ENCODE data around the gene ABLIM1. TPM values are rescaled to one million over a fixed set of nuclear protein-coding genes. Genes with fewer than 3 reads are reported as not detected.

ABLIM1 gene
- total and polyA plus RNA-seq, 2 donors (not counting 1 experiment from before 2014, with no cell fraction given): 5.3 to 13.6 TPM

DNA sequence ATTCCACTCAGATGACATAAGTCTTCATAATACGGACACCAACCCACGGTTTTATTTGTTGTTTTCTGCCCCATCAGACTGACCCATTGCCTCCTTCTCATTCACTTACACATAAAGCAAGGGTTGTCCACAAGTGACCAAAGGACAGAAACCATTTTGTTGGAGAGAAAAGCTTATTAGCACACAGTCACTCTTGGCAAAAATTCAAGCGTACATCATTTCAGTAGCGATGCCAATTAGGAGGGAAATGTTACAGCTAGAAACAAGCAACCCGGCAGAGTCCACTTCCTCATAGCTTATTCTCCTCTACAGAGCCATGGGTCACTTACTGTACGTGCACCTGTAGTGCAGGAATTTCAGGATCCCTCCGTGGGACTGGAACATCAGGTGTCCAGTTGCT, 23.0 kb downstream of the ABLIM1 start:
- Histone ChIP-seq H3K9ac (ENCODE audit: insufficient read depth, low read length) (no peak overlapping the region), H3K9me3 (ENCODE audit: control insufficient read depth, insufficient read depth, low read depth, low read length) (no peaks in the 10 kb centered on the region)
- TF ChIP-seq, protein P1, sequence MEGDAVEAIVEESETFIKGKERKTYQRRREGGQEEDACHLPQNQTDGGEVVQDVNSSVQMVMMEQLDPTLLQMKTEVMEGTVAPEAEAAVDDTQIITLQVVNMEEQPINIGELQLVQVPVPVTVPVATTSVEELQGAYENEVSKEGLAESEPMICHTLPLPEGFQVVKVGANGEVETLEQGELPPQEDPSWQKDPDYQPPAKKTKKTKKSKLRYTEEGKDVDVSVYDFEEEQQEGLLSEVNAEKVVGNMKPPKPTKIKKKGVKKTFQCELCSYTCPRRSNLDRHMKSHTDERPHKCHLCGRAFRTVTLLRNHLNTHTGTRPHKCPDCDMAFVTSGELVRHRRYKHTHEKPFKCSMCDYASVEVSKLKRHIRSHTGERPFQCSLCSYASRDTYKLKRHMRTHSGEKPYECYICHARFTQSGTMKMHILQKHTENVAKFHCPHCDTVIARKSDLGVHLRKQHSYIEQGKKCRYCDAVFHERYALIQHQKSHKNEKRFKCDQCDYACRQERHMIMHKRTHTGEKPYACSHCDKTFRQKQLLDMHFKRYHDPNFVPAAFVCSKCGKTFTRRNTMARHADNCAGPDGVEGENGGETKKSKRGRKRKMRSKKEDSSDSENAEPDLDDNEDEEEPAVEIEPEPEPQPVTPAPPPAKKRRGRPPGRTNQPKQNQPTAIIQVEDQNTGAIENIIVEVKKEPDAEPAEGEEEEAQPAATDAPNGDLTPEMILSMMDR (conservative IDR thresholded peaks at IDR 0.05 in 1 of 2, IDR thresholded peaks at IDR 0.05 in 1 of 2; ENCODE audit: low read depth in 1 of 2, low read length in 2 of 2): no peak
- TF ChIP-seq EZH2 (IDR thresholded peaks at IDR 0.05; ENCODE audit: low read length, missing control alignments): no peak

GRCh38 chr10:114634609-114634979, 23.5 kb downstream of the ABLIM1 start:
- Histone ChIP-seq H3K9me3 (ENCODE audit: control insufficient read depth, insufficient read depth, low read depth, low read length) (no peaks in the 10 kb centered on the region), H3K27me3 (ENCODE audit: control insufficient read depth, insufficient read depth, low read length) (no peaks in the 10 kb centered on the region), H3K4me3 (replicated peaks in 1 of 4; ENCODE audit: control extremely low read depth in 1 of 4, insufficient read depth in 1 of 4, low read depth in 3 of 4, low read length in 4 of 4) (no peak overlapping the region), H3K36me3 (ENCODE audit: control insufficient read depth, insufficient read depth, low read length) (no peaks in the 10 kb centered on the region), H4K20me1 (ENCODE audit: control insufficient read depth, extremely low read depth, insufficient read depth, low read length) (no peaks in the 10 kb centered on the region), H2AFZ (ENCODE audit: low read length) (no peak overlapping the region), H3K27ac (ENCODE audit: insufficient read depth, low read length) (peak overlapping the region; percentile 44), H3K4me2 (ENCODE audit: extremely low read depth, insufficient read depth, low read length) (peak overlapping the region; percentile 58), H3K4me1 (ENCODE audit: control insufficient read depth, extremely low read depth, insufficient read depth, low read length) (peaks cover 34% of the 10 kb centered on the region), H3K79me2 (ENCODE audit: control insufficient read depth, insufficient read depth, low read length) (no peaks in the 10 kb centered on the region), H3K9ac (ENCODE audit: insufficient read depth, low read length) (no peak overlapping the region)
- peak; percentile 80 to 96 for DNase-seq (ENCODE audit: low read depth in 2 of 2)
- no peak for TF ChIP-seq EZH2 (IDR thresholded peaks at IDR 0.05; ENCODE audit: low read length, missing control alignments)
- TF ChIP-seq, protein P1 (conservative IDR thresholded peaks at IDR 0.05 in 1 of 2, IDR thresholded peaks at IDR 0.05 in 1 of 2; ENCODE audit: low read depth in 1 of 2, low read length in 2 of 2): no peak

More for the DNA sequence above, 23.0 kb downstream of the ABLIM1 start:
- Histone ChIP-seq H3K36me3 (ENCODE audit: control insufficient read depth, insufficient read depth, low read length) (no peaks in the 10 kb centered on the region), H3K27ac (ENCODE audit: insufficient read depth, low read length) (peak overlapping the region; percentile 30), H3K79me2 (ENCODE audit: control insufficient read depth, insufficient read depth, low read length) (no peaks in the 10 kb centered on the region), H3K4me2 (ENCODE audit: extremely low read depth, insufficient read depth, low read length) (peak overlapping the region; percentile 53), H3K27me3 (ENCODE audit: control insufficient read depth, insufficient read depth, low read length) (no peaks in the 10 kb centered on the region), H4K20me1 (ENCODE audit: control insufficient read depth, extremely low read depth, insufficient read depth, low read length) (no peaks in the 10 kb centered on the region), H2AFZ (ENCODE audit: low read length) (no peak overlapping the region), H3K4me1 (ENCODE audit: control insufficient read depth, extremely low read depth, insufficient read depth, low read length) (peaks cover 36% of the 10 kb centered on the region), H3K4me3 (replicated peaks in 1 of 4; ENCODE audit: control extremely low read depth in 1 of 4, insufficient read depth in 1 of 4, low read depth in 3 of 4, low read length in 4 of 4) (peak overlapping the region in 1 of 4 experiments; percentile 9)
- peak in 1 of 2 donors; percentile 65 for DNase-seq (ENCODE audit: low read depth in 2 of 2)

- H3K36me3 ChIP-seq (ENCODE audit: control insufficient read depth, insufficient read depth, low read length): no peaks in the 10 kb centered on the region
- peak overlapping the region; percentile 93 for H3K4me2 ChIP-seq (ENCODE audit: extremely low read depth, insufficient read depth, low read length)
- TF ChIP-seq, protein P1 (conservative IDR thresholded peaks at IDR 0.05 in 1 of 2, IDR thresholded peaks at IDR 0.05 in 1 of 2; ENCODE audit: low read depth in 1 of 2, low read length in 2 of 2): no peak
- no peak for TF ChIP-seq EZH2 (IDR thresholded peaks at IDR 0.05; ENCODE audit: low read length, missing control alignments)
- H3K4me1 ChIP-seq (ENCODE audit: control insufficient read depth, extremely low read depth, insufficient read depth, low read length): peaks cover 23% of the 10 kb centered on the region
- peak overlapping the region; percentile 46 for H3K9ac ChIP-seq (ENCODE audit: insufficient read depth, low read length)
- H3K79me2 ChIP-seq (ENCODE audit: control insufficient read depth, insufficient read depth, low read length): no peaks in the 10 kb centered on the region
- H3K27me3 ChIP-seq (ENCODE audit: control insufficient read depth, insufficient read depth, low read length): no peaks in the 10 kb centered on the region
- H3K27ac ChIP-seq (ENCODE audit: insufficient read depth, low read length): peak overlapping the region; percentile 83
- no peaks in the 10 kb centered on the region for H3K9me3 ChIP-seq (ENCODE audit: control insufficient read depth, insufficient read depth, low read depth, low read length)
- H4K20me1 ChIP-seq (ENCODE audit: control insufficient read depth, extremely low read depth, insufficient read depth, low read length): no peaks in the 10 kb centered on the region
- H3K4me3 ChIP-seq (replicated peaks in 1 of 4; ENCODE audit: control extremely low read depth in 1 of 4, insufficient read depth in 1 of 4, low read depth in 3 of 4, low read length in 4 of 4): peak overlapping the region; percentile 3 to 68 (median 38)
- DNase-seq (ENCODE audit: low read depth in 2 of 2): peak; percentile 80 to 98
- no peak overlapping the region for H2AFZ ChIP-seq (ENCODE audit: low read length)
Observed at GRCh38 chr10:114632869-114633715, 25.0 kb downstream of the ABLIM1 start.

Measured in fibroblast of lung (primary cell).